Activated CD4-positive, alpha-beta T cell treated with anti-CD3 and anti-CD28 coated beads for 36 hours (primary cell): ENCODE data around the gene IMPA2. TPM values are rescaled to one million over a fixed set of nuclear protein-coding genes. Genes with fewer than 3 reads are reported as not detected.

ENCODE experiments used
- ATAC-seq: fragments of 200-7000 bp; cut with Tn5 transposase; one replicate; pipeline ENCODE4 v1.10.0; 2021; ENCODE audit warnings: mild to moderate bottlenecking, moderate library complexity
- CTCF ChIA-PET: fragments of 350-600 bp; sonication (Branson Sonifier 250); formaldehyde crosslinking; loops from one replicate; lab custom pipeline; 2021; ENCODE audit warnings: antibody characterized with exemption; lab: Charles Lee
- POLR2A ChIA-PET: fragments of 350-600 bp; sonication (Branson Sonifier 250); formaldehyde crosslinking; loops from one replicate; lab custom pipeline; 2021; ENCODE audit warnings: antibody characterized with exemption, inconsistent platforms; lab: Charles Lee
- DNase-seq: peaks from one replicate; pipeline ENCODE4 v3.0.0-alpha.2; 2020
- H3K27ac Mint-ChIP-seq: one replicate; pipeline ENCODE4 v1.8.0; 2021; ENCODE audit warnings: mixed read lengths
- H3K27me3 Mint-ChIP-seq: one replicate; pipeline ENCODE4 v1.8.0; 2021; ENCODE audit warnings: mixed read lengths
- H3K36me3 Mint-ChIP-seq: one replicate; pipeline ENCODE4 v1.8.0; 2021; ENCODE audit warnings: low read depth, mixed read lengths
- H3K4me1 Mint-ChIP-seq: one replicate; pipeline ENCODE4 v1.8.0; 2021; ENCODE audit warnings: mixed read lengths
- H3K4me3 Mint-ChIP-seq: one replicate; pipeline ENCODE4 v1.8.0; 2021; ENCODE audit warnings: mild to moderate bottlenecking, moderate library complexity, mixed read lengths
- H3K9me3 Mint-ChIP-seq: one replicate; pipeline ENCODE4 v1.8.0; 2021; ENCODE audit warnings: low read depth, mixed read lengths
- intact Hi-C, 2 experiments: fragments of 100-400 bp; cut with DNase I in 1 of 2; cut with micrococcal nuclease in 1 of 2; formaldehyde crosslinking; loops; one replicate each; pipeline versions ENCODE4 v1.14.2 to v1.15.1; 2022 to 2024; cut with DNase I, micrococcal nuclease
- total RNA-seq, 2 experiments: library from RNA; stranded (reverse); gene quantifications; one replicate each; pipeline ENCODE4 v1.2.3, GENCODE V29; 2021

IMPA2 gene
- total RNA-seq, 2 experiments from 2014 or later, result 20.8 to 23.5 TPM

DNA sequence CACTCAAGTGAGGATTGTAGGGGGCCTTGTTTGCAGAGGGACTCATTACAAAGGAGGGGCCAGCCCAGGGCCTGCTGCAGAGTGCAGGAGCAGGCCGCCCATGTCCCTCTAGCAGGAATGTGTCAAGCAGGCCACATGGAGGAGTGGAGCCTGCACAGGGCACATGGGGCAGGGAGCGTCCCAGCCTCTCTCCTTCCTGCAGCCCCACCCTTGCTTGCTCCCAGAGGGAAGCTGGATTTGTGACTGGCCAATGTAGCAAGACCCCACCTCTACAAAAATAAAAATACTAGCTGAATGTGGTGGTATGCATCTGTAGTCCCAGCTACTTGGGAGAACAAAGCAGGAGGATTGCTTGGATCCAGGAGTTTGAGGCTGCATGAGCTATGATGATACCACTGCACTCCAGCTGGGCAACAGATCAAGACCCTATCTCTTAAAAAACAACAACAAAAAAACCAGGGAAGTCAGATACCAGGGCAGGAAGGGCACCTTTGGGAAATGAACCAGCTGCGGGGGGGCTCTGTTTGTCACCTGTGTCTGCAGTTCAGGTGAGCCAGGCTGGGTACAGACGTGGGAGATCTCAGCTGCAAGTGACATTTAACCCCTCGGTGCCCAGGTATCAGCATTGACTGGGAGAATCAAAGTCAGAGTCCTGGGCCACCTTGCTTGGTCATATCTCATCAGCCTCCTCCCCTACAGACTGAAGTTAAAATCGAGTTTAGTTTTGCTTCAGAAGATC is 27.7 kb downstream of the IMPA2 start:
- intact Hi-C loops, result no loop called here
- Mint-ChIP-seq H3K27ac (no peak overlapping the region), H3K4me3 (no peak overlapping the region), H3K27me3 (no peaks in the 10 kb centered on the region), H3K9me3 (no peaks in the 10 kb centered on the region), H3K36me3 (peaks cover 6% of the 10 kb centered on the region), H3K4me1 (no peaks in the 10 kb centered on the region)
- ChIA-PET CTCF (no interaction called here), POLR2A (no interaction called here)
- ATAC-seq, result no peak
- no peak for DNase-seq

DNA sequence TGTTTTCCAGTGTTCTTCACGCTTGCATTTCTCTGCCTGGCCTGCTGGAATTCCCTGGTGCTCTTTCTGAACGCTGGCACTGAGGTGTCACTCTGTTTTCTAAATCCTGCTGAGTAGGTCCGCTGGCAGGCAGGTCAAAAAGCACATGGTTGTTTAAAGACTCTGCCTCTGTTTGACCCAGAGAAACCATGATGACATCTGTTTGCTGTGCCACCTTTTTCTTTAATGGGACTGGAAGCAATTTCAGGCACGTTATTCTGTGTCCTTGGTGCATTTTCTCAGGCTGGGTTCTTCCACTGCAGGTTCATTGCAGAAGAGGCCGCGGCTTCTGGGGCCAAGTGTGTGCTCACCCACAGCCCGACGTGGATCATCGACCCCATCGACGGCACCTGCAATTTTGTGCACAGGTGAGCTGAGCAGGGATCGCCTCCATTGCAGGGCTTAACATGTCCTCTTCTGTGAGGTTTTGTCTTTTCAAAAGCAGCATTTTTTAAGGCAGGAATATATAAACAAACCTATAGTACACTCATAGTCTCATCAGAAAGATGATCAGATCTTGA is 28.4 kb downstream of the IMPA2 start:
- Mint-ChIP-seq H3K36me3 (peaks cover 9% of the 10 kb centered on the region), H3K4me1 (no peaks in the 10 kb centered on the region), H3K4me3 (no peak overlapping the region), H3K27ac (no peak overlapping the region), H3K9me3 (no peaks in the 10 kb centered on the region), H3K27me3 (no peaks in the 10 kb centered on the region)
- DNase-seq (no peak), ATAC-seq (no peak)
- ChIA-PET CTCF (no interaction called here), POLR2A (no interaction called here)
- intact Hi-C loops, result no loop called here

DNA sequence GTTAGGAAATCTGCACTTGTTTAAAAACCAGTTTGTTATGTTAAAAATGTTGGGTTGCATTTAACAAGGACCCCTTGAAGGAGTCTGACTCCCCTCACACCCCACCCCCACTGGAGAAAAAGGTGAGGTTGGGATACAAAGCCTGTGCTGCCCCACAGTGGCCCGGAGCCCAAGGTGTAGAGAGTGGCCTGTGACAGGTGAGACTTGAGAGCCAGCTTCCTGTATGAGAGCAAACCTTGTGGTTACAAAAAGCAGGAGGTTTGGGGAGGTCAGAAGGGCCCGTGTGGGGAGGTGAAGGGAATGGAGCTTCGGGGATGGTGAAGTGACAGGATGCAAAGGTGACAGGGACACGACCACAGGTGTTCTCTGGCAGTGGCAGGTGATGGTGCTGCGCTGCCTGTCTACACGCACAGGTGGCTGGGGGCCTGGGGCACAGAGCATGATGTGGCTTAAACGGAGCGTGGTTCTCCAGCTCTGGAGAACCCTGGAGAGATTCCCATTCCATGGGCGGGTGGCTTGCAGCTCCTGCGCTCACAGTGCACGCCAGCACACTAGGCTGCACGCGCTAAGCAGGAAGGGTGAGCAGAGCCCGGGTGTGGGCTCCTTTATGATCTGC is 29.0 kb downstream of the IMPA2 start:
- Mint-ChIP-seq H3K4me1 (no peaks in the 10 kb centered on the region), H3K9me3 (no peaks in the 10 kb centered on the region), H3K36me3 (peaks cover 10% of the 10 kb centered on the region), H3K4me3 (no peak overlapping the region), H3K27ac (no peak overlapping the region), H3K27me3 (no peaks in the 10 kb centered on the region)
- DNase-seq (no peak), ATAC-seq (no peak)
- intact Hi-C loops, result no loop called here
- POLR2A ChIA-PET, result no interaction called here
- CTCF ChIA-PET, result no interaction called here

DNA sequence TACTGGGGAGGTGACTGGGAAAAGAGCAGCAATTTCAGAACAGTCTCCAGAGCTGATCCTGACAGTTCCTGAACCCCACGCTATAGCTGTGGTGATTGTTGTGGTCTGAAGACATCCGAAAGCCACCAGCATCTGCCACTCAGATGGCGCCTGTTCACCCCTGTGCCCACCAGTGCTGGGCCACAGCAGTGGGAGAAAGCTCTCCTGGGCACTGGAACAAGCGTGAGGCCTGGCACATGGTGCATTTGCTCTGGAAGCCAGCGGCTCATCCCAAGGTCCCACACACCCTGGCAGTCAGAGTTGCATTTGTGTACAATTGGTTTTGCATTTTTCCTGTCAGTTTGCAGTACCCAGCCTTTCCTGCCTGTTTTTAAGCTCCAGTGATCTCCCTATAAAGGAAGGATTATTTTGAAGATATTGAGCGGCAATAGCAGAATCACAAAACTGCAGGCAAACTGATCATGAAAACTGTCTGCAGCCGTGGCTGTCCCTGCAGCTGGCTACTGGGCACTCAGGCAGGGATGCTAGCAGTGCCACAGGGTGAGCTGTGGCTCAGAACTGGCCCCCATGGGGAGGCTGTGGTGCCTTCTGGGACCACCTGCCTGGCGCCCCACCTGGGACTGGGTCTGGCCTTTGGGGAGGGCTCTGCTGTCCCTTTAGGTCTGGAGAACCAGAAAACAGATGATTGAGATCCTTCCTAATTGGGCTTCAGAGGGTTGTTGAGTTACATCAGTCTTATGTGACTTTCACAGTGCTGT is 30.1 kb downstream of the IMPA2 start:
- DNase-seq, result no peak
- H3K27me3 Mint-ChIP-seq, result no peaks in the 10 kb centered on the region
- CTCF ChIA-PET, result no interaction called here
- no peak overlapping the region for H3K27ac Mint-ChIP-seq
- POLR2A ChIA-PET, result no interaction called here
- no peak overlapping the region for H3K4me3 Mint-ChIP-seq
- H3K36me3 Mint-ChIP-seq, result peaks cover 12% of the 10 kb centered on the region
- H3K9me3 Mint-ChIP-seq, result no peaks in the 10 kb centered on the region
- intact Hi-C loops, result no loop called here
- ATAC-seq, result no peak
- H3K4me1 Mint-ChIP-seq, result no peaks in the 10 kb centered on the region

DNA sequence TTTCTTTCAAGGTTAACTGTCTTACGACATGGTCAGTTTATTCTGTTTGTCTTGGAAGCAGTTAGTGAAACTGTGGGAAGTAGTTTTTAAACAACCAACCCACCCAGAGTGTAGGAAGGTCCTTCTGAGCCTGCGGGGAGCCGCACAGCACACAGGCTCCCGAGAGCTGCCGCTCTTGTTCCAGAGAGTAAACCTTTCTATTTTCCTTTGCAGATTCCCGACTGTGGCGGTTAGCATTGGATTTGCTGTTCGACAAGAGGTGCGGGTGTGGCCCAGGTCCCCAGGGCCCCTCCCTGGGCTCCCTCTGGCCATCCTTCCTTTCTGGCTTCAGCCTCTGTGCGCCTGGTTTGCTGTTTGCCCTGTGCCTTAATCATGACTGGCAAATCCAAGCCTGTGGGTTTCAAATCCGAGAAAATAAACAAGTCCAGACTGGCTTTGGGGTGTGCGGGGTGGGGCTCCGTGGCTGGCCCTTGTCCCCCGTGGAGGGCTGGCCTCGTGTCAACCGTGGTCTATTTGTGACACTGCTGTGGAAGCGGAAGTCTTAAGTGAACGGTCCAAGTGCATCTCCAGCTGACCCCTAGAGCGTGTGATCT is 30.7 kb downstream of the IMPA2 start:
- no peak overlapping the region for H3K4me3 Mint-ChIP-seq
- no peaks in the 10 kb centered on the region for H3K9me3 Mint-ChIP-seq
- peaks cover 12% of the 10 kb centered on the region for H3K36me3 Mint-ChIP-seq
- no peak for ATAC-seq
- intact Hi-C loops, result no loop called here
- H3K4me1 Mint-ChIP-seq, result no peaks in the 10 kb centered on the region
- ChIA-PET POLR2A (no interaction called here), CTCF (interaction anchor here (1.0 kb wide), 1 partner anchor 74 kb away, joined by 3 read pairs; no protein-coding TSS in a partner anchor)
- H3K27me3 Mint-ChIP-seq, result no peaks in the 10 kb centered on the region
- DNase-seq, result no peak
- H3K27ac Mint-ChIP-seq, result no peak overlapping the region

DNA sequence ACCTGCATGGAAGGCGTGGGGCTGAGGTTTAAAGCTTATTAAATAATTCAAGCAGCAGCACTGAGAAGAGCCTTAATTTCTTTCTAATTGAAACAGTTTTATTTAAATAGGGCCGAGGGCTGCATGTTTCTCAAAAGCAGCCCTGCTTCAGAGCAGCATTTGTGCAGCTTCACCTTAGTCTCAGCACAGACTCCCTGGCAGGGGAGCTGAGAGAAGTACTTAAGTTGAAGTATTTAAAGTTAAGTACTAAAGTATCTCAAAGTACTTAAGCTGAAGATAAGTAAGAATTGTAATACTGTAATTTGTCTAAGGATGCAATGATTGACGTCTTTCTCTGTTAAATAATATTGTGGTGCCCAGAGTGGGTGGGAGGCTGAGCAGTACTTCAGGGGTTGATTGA is 31.4 kb downstream of the IMPA2 start:
- H3K27me3 Mint-ChIP-seq, result no peaks in the 10 kb centered on the region
- ChIA-PET CTCF (interaction anchor here (0.6 to 1.0 kb wide), 3 partner anchors 16 to 274 kb away, joined by 3 read pairs; no protein-coding TSS in a partner anchor), POLR2A (no interaction called here)
- peaks cover 12% of the 10 kb centered on the region for H3K36me3 Mint-ChIP-seq
- no peak overlapping the region for H3K4me3 Mint-ChIP-seq
- no peak overlapping the region for H3K27ac Mint-ChIP-seq
- H3K9me3 Mint-ChIP-seq, result no peaks in the 10 kb centered on the region
- intact Hi-C loops, result no loop called here
- no peak for ATAC-seq
- no peaks in the 10 kb centered on the region for H3K4me1 Mint-ChIP-seq
- no peak for DNase-seq

DNA sequence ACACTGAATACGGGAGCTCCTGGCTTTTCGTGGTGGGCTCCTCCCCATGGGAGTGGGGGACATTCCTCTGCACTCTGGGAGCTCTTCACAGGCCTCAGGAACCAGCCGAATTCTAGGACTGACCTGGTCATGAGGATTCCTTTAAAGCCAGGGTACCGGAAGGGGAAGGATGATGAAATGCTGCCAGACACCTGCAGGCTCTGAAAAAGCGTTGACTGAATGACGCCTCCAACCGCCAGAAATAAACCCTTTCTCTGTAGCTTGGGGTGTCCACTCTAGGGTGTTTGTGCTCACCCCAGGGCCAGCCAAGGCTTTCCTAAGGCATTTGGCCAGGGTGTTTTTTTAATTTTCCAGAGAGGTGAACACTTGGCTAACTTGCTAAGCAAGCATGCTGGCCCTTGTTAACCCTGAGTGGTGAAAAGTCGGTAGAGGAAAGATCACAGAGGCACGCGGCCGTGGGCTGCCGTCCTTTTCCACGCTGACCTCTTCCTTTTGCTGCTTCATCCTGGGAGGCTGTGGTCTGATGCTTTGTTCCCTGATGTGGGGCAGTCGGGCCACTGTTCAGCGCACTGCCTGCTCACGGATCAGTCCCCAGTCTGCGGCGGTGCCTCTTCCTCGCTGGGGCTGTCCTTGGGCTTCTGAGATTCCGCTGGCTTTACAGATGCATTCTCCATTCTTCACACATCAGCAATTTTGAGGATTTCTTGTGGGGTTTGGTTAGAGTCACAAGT is 32.0 kb downstream of the IMPA2 start:
- Mint-ChIP-seq H3K4me3 (no peak overlapping the region), H3K27ac (no peak overlapping the region), H3K27me3 (no peaks in the 10 kb centered on the region), H3K9me3 (no peaks in the 10 kb centered on the region), H3K36me3 (peaks cover 12% of the 10 kb centered on the region), H3K4me1 (no peaks in the 10 kb centered on the region)
- intact Hi-C loops, result no loop called here
- ATAC-seq (no peak), DNase-seq (no peak)
- POLR2A ChIA-PET, result no interaction called here
- CTCF ChIA-PET, result interaction anchor here (0.6 to 1.5 kb wide), 5 partner anchors 16 to 275 kb away, joined by 3 to 9 read pairs (median 3); no protein-coding TSS in a partner anchor

DNA sequence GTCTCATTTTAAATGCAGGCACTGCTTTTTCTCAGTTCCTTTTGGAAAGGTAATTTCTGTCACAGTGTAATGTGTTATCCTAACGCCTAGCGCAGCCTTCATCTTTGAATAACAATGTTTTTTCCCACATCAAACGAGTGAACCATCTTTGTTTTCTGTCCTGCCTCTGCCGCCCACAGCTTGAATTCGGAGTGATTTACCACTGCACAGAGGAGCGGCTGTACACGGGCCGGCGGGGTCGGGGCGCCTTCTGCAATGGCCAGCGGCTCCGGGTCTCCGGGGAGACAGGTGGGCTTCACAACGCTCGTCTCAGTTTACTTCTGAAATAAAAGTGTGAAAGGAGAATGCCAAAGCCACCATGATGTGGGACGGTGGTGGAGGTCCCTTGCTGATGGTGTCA is 32.8 kb downstream of the IMPA2 start:
- no peaks in the 10 kb centered on the region for H3K4me1 Mint-ChIP-seq
- no peak overlapping the region for H3K4me3 Mint-ChIP-seq
- H3K27me3 Mint-ChIP-seq, result no peaks in the 10 kb centered on the region
- ATAC-seq, result no peak
- H3K36me3 Mint-ChIP-seq, result peaks cover 10% of the 10 kb centered on the region
- no peak overlapping the region for H3K27ac Mint-ChIP-seq
- H3K9me3 Mint-ChIP-seq, result no peaks in the 10 kb centered on the region
- intact Hi-C loops, result no loop called here
- ChIA-PET CTCF (interaction anchor here (1.2 to 1.6 kb wide), 3 partner anchors 14 to 93 kb away, joined by 3 to 9 read pairs (median 3); no protein-coding TSS in a partner anchor), POLR2A (no interaction called here)
- DNase-seq, result no peak

DNA sequence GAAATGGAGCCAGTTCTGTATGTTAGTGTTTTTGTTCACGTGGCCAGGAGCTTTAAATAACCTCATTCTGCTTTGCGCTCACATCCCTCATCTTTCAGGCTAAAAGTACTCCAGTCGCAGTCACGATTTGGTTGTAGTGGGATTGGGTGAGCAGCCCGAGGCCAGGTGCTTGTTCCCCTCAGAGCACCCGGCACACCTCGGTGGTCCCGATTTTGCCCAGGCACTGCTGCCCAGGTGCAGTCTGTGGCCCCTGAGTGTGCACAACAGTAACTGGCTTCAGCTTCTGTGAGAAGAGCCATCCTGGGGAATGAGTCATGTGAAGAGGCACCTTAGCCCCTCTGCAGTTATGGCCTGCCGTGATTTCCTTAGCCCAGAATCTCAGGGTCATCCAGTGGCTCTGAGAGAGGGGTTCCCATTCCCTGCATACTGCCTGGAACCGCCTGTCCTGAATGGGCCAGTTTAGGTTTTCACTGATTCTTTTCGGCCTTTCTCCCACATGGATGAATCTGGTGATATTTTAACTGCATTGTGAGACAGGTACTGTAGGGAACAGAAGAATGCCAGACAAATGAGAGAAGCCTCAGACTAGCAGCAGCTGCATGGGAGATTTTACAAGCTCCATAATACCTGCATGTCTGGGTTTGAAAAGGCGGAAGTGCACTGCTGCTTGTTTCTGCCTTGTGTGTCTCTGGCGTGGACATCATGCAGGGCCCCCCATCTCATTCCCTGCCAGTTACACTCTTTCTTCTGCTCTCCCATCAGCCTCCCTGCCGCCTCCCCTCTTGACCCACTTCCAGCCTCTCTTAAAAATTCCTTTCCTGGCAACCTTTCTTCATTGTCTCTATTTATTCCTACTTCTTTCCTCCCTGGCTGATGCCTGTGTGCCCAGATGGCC is 33.5 kb downstream of the IMPA2 start:
- POLR2A ChIA-PET, result no interaction called here
- intact Hi-C loops, result no loop called here
- CTCF ChIA-PET, result interaction anchor here (1.0 to 1.6 kb wide), 4 partner anchors 15 to 94 kb away, joined by 3 to 9 read pairs (median 4); no protein-coding TSS in a partner anchor
- no peak for DNase-seq
- Mint-ChIP-seq H3K9me3 (no peaks in the 10 kb centered on the region), H3K27me3 (no peaks in the 10 kb centered on the region), H3K4me1 (no peaks in the 10 kb centered on the region), H3K4me3 (no peak overlapping the region), H3K27ac (no peak overlapping the region), H3K36me3 (peaks cover 10% of the 10 kb centered on the region)
- no peak for ATAC-seq

DNA sequence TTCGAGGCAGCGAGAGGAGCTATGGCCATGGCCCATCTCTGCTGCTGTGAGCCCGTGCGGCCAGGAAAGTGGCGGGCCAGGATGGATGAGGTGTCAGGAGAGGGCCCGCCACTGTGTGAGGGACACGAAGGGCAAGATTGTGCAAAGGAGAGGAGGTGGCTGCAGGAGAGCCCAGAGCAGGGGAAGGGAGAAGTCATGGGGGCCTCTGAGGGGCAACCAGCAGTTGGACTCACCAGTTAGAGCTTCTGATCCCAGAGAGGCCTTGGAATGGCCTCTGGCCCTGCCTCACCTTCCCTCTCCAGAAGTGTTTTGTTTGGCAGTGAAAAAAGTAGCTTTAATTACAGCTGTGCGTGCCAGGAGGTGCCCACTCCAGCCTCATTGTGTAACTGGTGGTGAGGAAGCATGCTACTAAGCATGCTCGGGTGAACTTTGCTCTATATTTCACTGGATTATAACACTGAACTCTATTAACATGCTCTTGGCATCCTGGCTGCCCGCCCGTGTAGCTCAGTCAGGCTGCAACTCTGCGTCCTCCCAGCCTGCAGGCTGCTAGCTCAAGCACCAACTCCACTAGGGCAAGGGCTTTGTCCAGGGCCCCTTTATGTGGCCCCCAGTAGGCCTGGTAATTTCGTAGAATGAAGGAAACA is 34.2 kb downstream of the IMPA2 start:
- DNase-seq (no peak), ATAC-seq (no peak)
- POLR2A ChIA-PET, result no interaction called here
- intact Hi-C loops, result no loop called here
- no peak overlapping the region for H3K4me3 Mint-ChIP-seq
- H3K27me3 Mint-ChIP-seq, result no peaks in the 10 kb centered on the region
- H3K27ac Mint-ChIP-seq, result no peak overlapping the region
- H3K36me3 Mint-ChIP-seq, result peaks cover 10% of the 10 kb centered on the region
- no peaks in the 10 kb centered on the region for H3K4me1 Mint-ChIP-seq
- H3K9me3 Mint-ChIP-seq, result no peaks in the 10 kb centered on the region
- CTCF ChIA-PET, result interaction anchor here (0.8 to 1.6 kb wide), 3 partner anchors 16 to 622 kb away, joined by 3 to 4 read pairs (median 3); no protein-coding TSS in a partner anchor
